Neural progenitor cell (in vitro differentiated cells): ENCODE results near the gene RBM33.

Source experiments
- EZH2 ChIP-seq: fragments of 200-600 bp; sonication (generic); IDR thresholded peaks from 2 replicates; pipeline ENCODE4 v1.6.1; 2017; ENCODE audit warnings: antibody characterized with exemption, mild to moderate bottlenecking, moderate library complexity
- EZH2phosphoT487 ChIP-seq: fragments of 200-600 bp; sonication (generic); IDR thresholded peaks from 2 replicates; pipeline ENCODE4 v1.6.1; 2017; ENCODE audit warnings: antibody characterized with exemption
- TF ChIP-seq, protein P1 (sequence below): fragments of 200-600 bp; sonication (generic); IDR thresholded peaks from 2 replicates; pipeline ENCODE4 v1.5.1; 2017; ENCODE audit warnings: antibody characterized with exemption, mild to moderate bottlenecking

DNA sequence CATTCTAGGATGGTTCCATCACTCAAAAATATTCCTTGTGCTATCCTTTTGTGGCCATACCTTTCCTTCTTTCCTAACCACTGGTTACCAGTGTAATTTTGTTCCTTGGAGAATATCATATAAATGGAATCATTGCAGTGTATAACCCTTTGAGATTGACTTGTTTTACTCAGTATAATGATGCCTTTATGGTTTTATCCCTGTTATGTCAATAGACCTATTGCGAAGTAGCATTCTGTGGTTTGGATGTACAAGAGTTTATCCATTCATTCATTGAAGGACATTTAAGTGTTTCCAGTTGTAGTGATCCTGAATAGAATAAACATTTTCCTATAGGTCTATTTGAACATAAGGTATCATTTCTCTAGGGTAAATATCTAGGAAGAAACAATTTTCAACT is 54.2 kb downstream of the RBM33 start:
- TF ChIP-seq, protein P1, sequence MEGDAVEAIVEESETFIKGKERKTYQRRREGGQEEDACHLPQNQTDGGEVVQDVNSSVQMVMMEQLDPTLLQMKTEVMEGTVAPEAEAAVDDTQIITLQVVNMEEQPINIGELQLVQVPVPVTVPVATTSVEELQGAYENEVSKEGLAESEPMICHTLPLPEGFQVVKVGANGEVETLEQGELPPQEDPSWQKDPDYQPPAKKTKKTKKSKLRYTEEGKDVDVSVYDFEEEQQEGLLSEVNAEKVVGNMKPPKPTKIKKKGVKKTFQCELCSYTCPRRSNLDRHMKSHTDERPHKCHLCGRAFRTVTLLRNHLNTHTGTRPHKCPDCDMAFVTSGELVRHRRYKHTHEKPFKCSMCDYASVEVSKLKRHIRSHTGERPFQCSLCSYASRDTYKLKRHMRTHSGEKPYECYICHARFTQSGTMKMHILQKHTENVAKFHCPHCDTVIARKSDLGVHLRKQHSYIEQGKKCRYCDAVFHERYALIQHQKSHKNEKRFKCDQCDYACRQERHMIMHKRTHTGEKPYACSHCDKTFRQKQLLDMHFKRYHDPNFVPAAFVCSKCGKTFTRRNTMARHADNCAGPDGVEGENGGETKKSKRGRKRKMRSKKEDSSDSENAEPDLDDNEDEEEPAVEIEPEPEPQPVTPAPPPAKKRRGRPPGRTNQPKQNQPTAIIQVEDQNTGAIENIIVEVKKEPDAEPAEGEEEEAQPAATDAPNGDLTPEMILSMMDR, result no peak
- no peak for TF ChIP-seq EZH2
- no peak for TF ChIP-seq EZH2phosphoT487
